Measurements from ENCODE around the gene EIF4G3.

- TF ChIP-seq CTCF (IDR thresholded peaks at IDR 0.05) (no peak), NFIC (IDR thresholded peaks at IDR 0.05; ENCODE audit: borderline replicate concordance) (no peak), TAF1 (IDR thresholded peaks at IDR 0.05; ENCODE audit: borderline replicate concordance, low read depth, low read length) (no peak), RAD21 (IDR thresholded peaks at IDR 0.05; ENCODE audit: low read length) (no peak)
Measured at GRCh38 chr1:20903437-20903836, 273.3 kb downstream of the EIF4G3 start.
